HFF-Myc (cell line): ENCODE measurements around the gene ELOVL6.

Source experiments
- DNase-seq: peaks from one replicate; pipeline ENCODE4 v3.0.0-alpha.2; 2011; ENCODE audit warnings: low read depth; ENCODE audit errors: extremely low read depth
- H3K4me3 ChIP-seq: replicated peaks from 2 replicates; pipeline ENCODE4 v1.5.1; 2011; ENCODE audit warnings: low read depth, mild to moderate bottlenecking, control low read depth, low read length
- TF ChIP-seq, protein P1 (sequence below): IDR thresholded peaks from 2 replicates; pipeline ENCODE4 v1.5.1; 2012; ENCODE audit warnings: mild to moderate bottlenecking, low read depth, low read length, control low read depth; ENCODE audit errors: missing control alignments

ELOVL6 gene

GRCh38 chr4:110074570-110074969 is 123.8 kb downstream of the ELOVL6 start:
- TF ChIP-seq, protein P1, sequence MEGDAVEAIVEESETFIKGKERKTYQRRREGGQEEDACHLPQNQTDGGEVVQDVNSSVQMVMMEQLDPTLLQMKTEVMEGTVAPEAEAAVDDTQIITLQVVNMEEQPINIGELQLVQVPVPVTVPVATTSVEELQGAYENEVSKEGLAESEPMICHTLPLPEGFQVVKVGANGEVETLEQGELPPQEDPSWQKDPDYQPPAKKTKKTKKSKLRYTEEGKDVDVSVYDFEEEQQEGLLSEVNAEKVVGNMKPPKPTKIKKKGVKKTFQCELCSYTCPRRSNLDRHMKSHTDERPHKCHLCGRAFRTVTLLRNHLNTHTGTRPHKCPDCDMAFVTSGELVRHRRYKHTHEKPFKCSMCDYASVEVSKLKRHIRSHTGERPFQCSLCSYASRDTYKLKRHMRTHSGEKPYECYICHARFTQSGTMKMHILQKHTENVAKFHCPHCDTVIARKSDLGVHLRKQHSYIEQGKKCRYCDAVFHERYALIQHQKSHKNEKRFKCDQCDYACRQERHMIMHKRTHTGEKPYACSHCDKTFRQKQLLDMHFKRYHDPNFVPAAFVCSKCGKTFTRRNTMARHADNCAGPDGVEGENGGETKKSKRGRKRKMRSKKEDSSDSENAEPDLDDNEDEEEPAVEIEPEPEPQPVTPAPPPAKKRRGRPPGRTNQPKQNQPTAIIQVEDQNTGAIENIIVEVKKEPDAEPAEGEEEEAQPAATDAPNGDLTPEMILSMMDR = no peak
- H3K4me3 ChIP-seq = no peak overlapping the region
- no peak for DNase-seq

- H3K4me3 ChIP-seq = no peak overlapping the region
- DNase-seq = no peak
- TF ChIP-seq, protein P1 = no peak
Observed at GRCh38 chr4:110073053-110073845, 125.2 kb downstream of the ELOVL6 start.

GRCh38 chr4:110071466-110071865 is 126.9 kb downstream of the ELOVL6 start:
- TF ChIP-seq, protein P1 = no peak
- DNase-seq = no peak

DNA sequence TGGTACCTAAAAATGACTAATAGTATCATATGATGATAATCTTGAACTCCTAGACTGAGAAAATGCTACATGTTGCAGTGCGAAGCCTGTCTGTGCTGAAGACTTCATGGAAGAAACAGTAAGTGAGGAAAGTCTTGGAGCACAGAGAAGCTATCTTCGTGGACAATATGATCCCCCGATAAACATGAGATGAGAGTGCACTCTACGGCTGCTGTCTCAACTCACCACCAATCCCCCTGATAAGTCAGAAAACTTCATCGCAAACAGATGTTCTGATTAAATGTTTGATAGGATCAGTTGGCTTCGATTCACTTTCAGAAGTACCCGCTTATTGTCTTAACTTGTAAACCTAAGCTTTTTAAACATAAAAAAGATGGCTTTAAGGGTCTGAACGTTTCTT is 130.2 kb downstream of the ELOVL6 start:
- no peak for DNase-seq
- TF ChIP-seq, protein P1 = no peak

More at GRCh38 chr4:110071466-110071865, 126.9 kb downstream of the ELOVL6 start:
- H3K4me3 ChIP-seq = no peak overlapping the region

GRCh38 chr4:110064934-110065333 is 133.5 kb downstream of the ELOVL6 start:
- TF ChIP-seq, protein P1 = no peak
- H3K4me3 ChIP-seq = no peak overlapping the region
- no peak for DNase-seq

More for the DNA sequence above, 130.2 kb downstream of the ELOVL6 start:
- no peak overlapping the region for H3K4me3 ChIP-seq

- no peak overlapping the region for H3K4me3 ChIP-seq
- no peak for DNase-seq
- TF ChIP-seq, protein P1 = no peak
Observed at GRCh38 chr4:110064295-110064694, 134.1 kb downstream of the ELOVL6 start.
